SK-N-SH treated with all-trans-retinoic acid at 6 μM for 48 hours (cell line): ENCODE data around the gene TLL2.

Experiments
- ATAC-seq: fragments of 200-7000 bp; cut with Tn5 transposase; 3 replicates; pipeline ENCODE4 v1.9.1; 2020; ENCODE audit warnings: mild to moderate bottlenecking, moderate library complexity
- ARNTL ChIP-seq: fragments of 450-650 bp; formaldehyde crosslinking; IDR thresholded peaks from 2 replicates; pipeline ENCODE4 v1.5.0; 2020; ENCODE audit warnings: low read depth, mild to moderate bottlenecking, moderate library complexity, borderline replicate concordance
- BACH2 ChIP-seq: fragments of 250-450 bp; sonication (Bioruptor Pico); IDR thresholded peaks from 2 replicates; pipeline ENCODE4 v1.9.0; 2021; ENCODE audit warnings: mild to moderate bottlenecking, borderline replicate concordance
- CREB5 ChIP-seq: fragments of 250-450 bp; sonication (Bioruptor Pico); IDR thresholded peaks from 2 replicates; pipeline ENCODE4 v1.5.1; 2020; ENCODE audit warnings: low read depth, mild to moderate bottlenecking, moderate library complexity
- CSDC2 ChIP-seq: fragments of 250-450 bp; sonication (Bioruptor Pico); IDR thresholded peaks from 2 replicates; pipeline ENCODE4 v1.5.0; 2020; ENCODE audit warnings: mild to moderate bottlenecking, moderate library complexity
- CSRNP3 ChIP-seq: fragments of 250-450 bp; sonication (Bioruptor Pico); IDR thresholded peaks from 2 replicates; pipeline ENCODE4 v1.5.1; 2021; ENCODE audit warnings: mild to moderate bottlenecking, moderate library complexity
- ESRRG ChIP-seq: fragments of 250-450 bp; sonication (Bioruptor Pico); IDR thresholded peaks from 2 replicates; pipeline ENCODE4 v1.6.1; 2021; ENCODE audit warnings: mild to moderate bottlenecking
- GLIS3 ChIP-seq: fragments of 250-450 bp; sonication (Bioruptor Pico); IDR thresholded peaks from 2 replicates; pipeline ENCODE4 v1.5.0; 2020; ENCODE audit warnings: mild to moderate bottlenecking, moderate library complexity
- ISL1 ChIP-seq: fragments of 250-450 bp; sonication (Bioruptor Pico); IDR thresholded peaks from 2 replicates; pipeline ENCODE4 v2.1.2; 2022; ENCODE audit warnings: mild to moderate bottlenecking, moderate library complexity
- OSR1 ChIP-seq: fragments of 250-450 bp; sonication (Bioruptor Pico); IDR thresholded peaks from 2 replicates; pipeline ENCODE4 v1.8.0; 2022; ENCODE audit warnings: moderate library complexity, mild to moderate bottlenecking, inconsistent platforms
- PATZ1 ChIP-seq: fragments of 250-450 bp; sonication (Bioruptor Pico); IDR thresholded peaks from 2 replicates; pipeline ENCODE4 v1.8.0; 2020; ENCODE audit warnings: mild to moderate bottlenecking, moderate library complexity, borderline replicate concordance
- POU6F1 ChIP-seq: fragments of 250-450 bp; sonication (Bioruptor Pico); IDR thresholded peaks from 2 replicates; pipeline ENCODE4 v1.8.0; 2021; ENCODE audit warnings: low read depth, mild to moderate bottlenecking, moderate library complexity, borderline replicate concordance
- PPARA ChIP-seq: fragments of 250-450 bp; sonication (Bioruptor Pico); IDR thresholded peaks from 2 replicates; pipeline ENCODE4 v1.5.0; 2020; ENCODE audit warnings: mild to moderate bottlenecking, borderline replicate concordance
- SNAI2 ChIP-seq: fragments of 250-450 bp; sonication (Bioruptor Pico); IDR thresholded peaks from 2 replicates; pipeline ENCODE4 v1.5.0; 2020; ENCODE audit warnings: mild to moderate bottlenecking, moderate library complexity
- TCF4 ChIP-seq: fragments of 250-450 bp; sonication (Bioruptor Pico); IDR thresholded peaks from 2 replicates; pipeline ENCODE4 v1.8.0; 2021; ENCODE audit warnings: mild to moderate bottlenecking, moderate library complexity, borderline replicate concordance
- TOX ChIP-seq: fragments of 250-450 bp; sonication (Bioruptor Pico); IDR thresholded peaks from 2 replicates; pipeline ENCODE4 v1.8.0; 2021; ENCODE audit warnings: mild to moderate bottlenecking, moderate library complexity, borderline replicate concordance
- ZC3H10 ChIP-seq: fragments of 250-450 bp; sonication (Bioruptor Pico); IDR thresholded peaks from 2 replicates; pipeline ENCODE4 v1.5.1; 2021; ENCODE audit warnings: mild to moderate bottlenecking, moderate library complexity
- ZFP3 ChIP-seq: fragments of 250-450 bp; sonication (Bioruptor Pico); IDR thresholded peaks from 2 replicates; pipeline ENCODE4 v1.5.0; 2020; ENCODE audit warnings: mild to moderate bottlenecking, moderate library complexity
- ZFP30 ChIP-seq: fragments of 450-650 bp; formaldehyde crosslinking; IDR thresholded peaks from 2 replicates; pipeline ENCODE4 v1.5.0; 2022; ENCODE audit warnings: mild to moderate bottlenecking, moderate library complexity
- ZNF565 ChIP-seq: fragments of 450-650 bp; formaldehyde crosslinking; conservative IDR thresholded peaks from 2 replicates; pipeline ENCODE4 v1.5.0; 2020; ENCODE audit warnings: low read depth, mild to moderate bottlenecking, moderate library complexity
- ZNF70 ChIP-seq: fragments of 450-650 bp; formaldehyde crosslinking; IDR thresholded peaks from 2 replicates; pipeline ENCODE4 v1.5.0; 2020; ENCODE audit warnings: mild to moderate bottlenecking, moderate library complexity
- ZNF8 ChIP-seq: fragments of 450-650 bp; formaldehyde crosslinking; IDR thresholded peaks from 2 replicates; pipeline ENCODE4 v1.5.0; 2020; ENCODE audit warnings: mild to moderate bottlenecking, moderate library complexity

The TLL2 gene

GRCh38 chr10:96450529-96451207, 63.1 kb downstream of the TLL2 start (continued):
- TF ChIP-seq POU6F1 (CRISPR knock-in tag): no peak
- no peak for TF ChIP-seq OSR1
- no peak for TF ChIP-seq CSRNP3 (CRISPR knock-in tag)

- no peak for ATAC-seq
- TF ChIP-seq ISL1 (CRISPR knock-in tag): no peak
- no peak for TF ChIP-seq GLIS3
- no peak for TF ChIP-seq ZNF8 (CRISPR knock-in tag)
- no peak for TF ChIP-seq ARNTL
- TF ChIP-seq ZNF565 (CRISPR knock-in tag): no peak
- no peak for TF ChIP-seq ZNF70
- no peak for TF ChIP-seq ZFP3 (CRISPR knock-in tag)
- no peak for TF ChIP-seq TOX (CRISPR knock-in tag)
- no peak for TF ChIP-seq CSDC2 (CRISPR knock-in tag)
- TF ChIP-seq OSR1: no peak
- no peak for TF ChIP-seq SNAI2
- TF ChIP-seq PPARA (CRISPR knock-in tag): no peak
- TF ChIP-seq CSRNP3 (CRISPR knock-in tag): no peak
- no peak for TF ChIP-seq BACH2 (CRISPR knock-in tag)
- TF ChIP-seq, all 23 proteins: peak for 0
Measured at GRCh38 chr10:96448558-96448957, 65.2 kb downstream of the TLL2 start.

GRCh38 chr10:96448021-96448457, 65.7 kb downstream of the TLL2 start:
- no peak for TF ChIP-seq TOX (CRISPR knock-in tag)
- no peak for TF ChIP-seq GLIS3
- TF ChIP-seq PATZ1 (CRISPR knock-in tag): no peak
- TF ChIP-seq TCF4 (CRISPR knock-in tag): no peak
- no peak for TF ChIP-seq ZFP30 (CRISPR knock-in tag)
- no peak for TF ChIP-seq OSR1
- TF ChIP-seq ISL1 (CRISPR knock-in tag): no peak
- TF ChIP-seq CSRNP3 (CRISPR knock-in tag): no peak
- no peak for TF ChIP-seq CSDC2 (CRISPR knock-in tag)
- TF ChIP-seq ARNTL: no peak
- TF ChIP-seq ZNF70: no peak
- TF ChIP-seq CREB5: no peak
- TF ChIP-seq ZC3H10 (CRISPR knock-in tag): no peak
- TF ChIP-seq ESRRG (CRISPR knock-in tag): no peak
- ATAC-seq: no peak
